ENCODE data around the gene OAF. TPM values are rescaled to one million over a fixed set of nuclear protein-coding genes. Genes with fewer than 3 reads are reported as not detected.

Gene OAF
- total RNA-seq, 1 donor from 2014 or later = 20.9 TPM

GRCh38 chr11:120240866-120241265, 30.0 kb downstream of the OAF start:
- Histone ChIP-seq H3K27ac (ENCODE audit: low read depth, low read length) (no peak overlapping the region), H3K27me3 (ENCODE audit: insufficient read depth, low read length) (peaks cover 48% of the 10 kb centered on the region), H3K9ac (ENCODE audit: low read length) (no peak overlapping the region), H3K9me3 (ENCODE audit: insufficient read depth, low read depth, low read length) (no peaks in the 10 kb centered on the region), H3K79me2 (ENCODE audit: insufficient read depth, low read length) (no peaks in the 10 kb centered on the region), H3K4me1 (ENCODE audit: insufficient read depth, low read length) (no peaks in the 10 kb centered on the region), H3K36me3 (ENCODE audit: insufficient read depth, low read length) (no peaks in the 10 kb centered on the region), H2AFZ (ENCODE audit: low read depth, low read length) (no peak overlapping the region), H3K4me2 (ENCODE audit: low read length) (no peak overlapping the region), H4K20me1 (ENCODE audit: insufficient read depth, low read length) (no peaks in the 10 kb centered on the region), H3K4me3 (ENCODE audit: insufficient read depth, low read depth, low read length) (no peak overlapping the region)
- Mint-ChIP-seq H3K9me3 (ENCODE audit: unreplicated experiment) (peaks cover 1% of the 10 kb centered on the region), H3K4me3 (ENCODE audit: unreplicated experiment) (no peak overlapping the region), H3K4me1 (ENCODE audit: low read depth, unreplicated experiment) (peaks cover 3% of the 10 kb centered on the region), H3K27ac (ENCODE audit: unreplicated experiment) (no peak overlapping the region), H3K36me3 (ENCODE audit: low read depth, unreplicated experiment) (no peaks in the 10 kb centered on the region), H3K27me3 (ENCODE audit: low read depth, unreplicated experiment) (peaks cover 77% of the 10 kb centered on the region)
- FAIRE-seq (no peak), DNase-seq (ENCODE audit: low read depth) (no peak)
- no peak for TF ChIP-seq CTCF (IDR thresholded peaks at IDR 0.05; ENCODE audit: insufficient read depth, low read depth, low read length)
- TF ChIP-seq EZH2 (IDR thresholded peaks at IDR 0.05; ENCODE audit: insufficient read depth, low read length) = no peak

- peaks cover 3% of the 10 kb centered on the region for H3K4me1 Mint-ChIP-seq (ENCODE audit: low read depth, unreplicated experiment)
- Histone ChIP-seq H3K27me3 (ENCODE audit: insufficient read depth, low read length) (peaks cover 49% of the 10 kb centered on the region), H3K9me3 (ENCODE audit: insufficient read depth, low read depth, low read length) (no peaks in the 10 kb centered on the region), H3K4me1 (ENCODE audit: insufficient read depth, low read length) (no peaks in the 10 kb centered on the region), H3K36me3 (ENCODE audit: insufficient read depth, low read length) (no peaks in the 10 kb centered on the region), H3K9ac (ENCODE audit: low read length) (no peak overlapping the region), H4K20me1 (ENCODE audit: insufficient read depth, low read length) (no peaks in the 10 kb centered on the region), H2AFZ (ENCODE audit: low read depth, low read length) (no peak overlapping the region), H3K4me2 (ENCODE audit: low read length) (no peak overlapping the region), H3K4me3 (ENCODE audit: insufficient read depth, low read depth, low read length) (no peak overlapping the region), H3K79me2 (ENCODE audit: insufficient read depth, low read length) (no peaks in the 10 kb centered on the region), H3K27ac (ENCODE audit: low read depth, low read length) (no peak overlapping the region)
- no peak overlapping the region for H3K4me3 Mint-ChIP-seq (ENCODE audit: unreplicated experiment)
- FAIRE-seq (no peak), DNase-seq (ENCODE audit: low read depth) (no peak)
- H3K27me3 Mint-ChIP-seq (ENCODE audit: low read depth, unreplicated experiment) = peaks cover 79% of the 10 kb centered on the region
- peaks cover 1% of the 10 kb centered on the region for H3K9me3 Mint-ChIP-seq (ENCODE audit: unreplicated experiment)
- H3K36me3 Mint-ChIP-seq (ENCODE audit: low read depth, unreplicated experiment) = no peaks in the 10 kb centered on the region
- no peak for TF ChIP-seq CTCF (IDR thresholded peaks at IDR 0.05; ENCODE audit: insufficient read depth, low read depth, low read length)
- TF ChIP-seq EZH2 (IDR thresholded peaks at IDR 0.05; ENCODE audit: insufficient read depth, low read length) = no peak
- no peak overlapping the region for H3K27ac Mint-ChIP-seq (ENCODE audit: unreplicated experiment)
These were observed 30.4 kb downstream of the OAF start for GRCh38 chr11:120241277-120241676.

- no peak overlapping the region for H3K4me3 Mint-ChIP-seq (ENCODE audit: unreplicated experiment)
- H3K4me1 Mint-ChIP-seq (ENCODE audit: low read depth, unreplicated experiment) = peaks cover 6% of the 10 kb centered on the region
- Histone ChIP-seq H3K4me3 (ENCODE audit: insufficient read depth, low read depth, low read length) (no peak overlapping the region), H3K36me3 (ENCODE audit: insufficient read depth, low read length) (no peaks in the 10 kb centered on the region), H3K4me1 (ENCODE audit: insufficient read depth, low read length) (peaks cover 1% of the 10 kb centered on the region), H3K9ac (ENCODE audit: low read length) (no peak overlapping the region), H3K27me3 (ENCODE audit: insufficient read depth, low read length) (peaks cover 45% of the 10 kb centered on the region), H2AFZ (ENCODE audit: low read depth, low read length) (no peak overlapping the region), H3K79me2 (ENCODE audit: insufficient read depth, low read length) (no peaks in the 10 kb centered on the region), H3K9me3 (ENCODE audit: insufficient read depth, low read depth, low read length) (no peaks in the 10 kb centered on the region), H3K4me2 (ENCODE audit: low read length) (no peak overlapping the region), H3K27ac (ENCODE audit: low read depth, low read length) (no peak overlapping the region), H4K20me1 (ENCODE audit: insufficient read depth, low read length) (no peaks in the 10 kb centered on the region)
- no peak for TF ChIP-seq EZH2 (IDR thresholded peaks at IDR 0.05; ENCODE audit: insufficient read depth, low read length)
- TF ChIP-seq CTCF (IDR thresholded peaks at IDR 0.05; ENCODE audit: insufficient read depth, low read depth, low read length) = no peak
- no peak for FAIRE-seq
- peaks cover 2% of the 10 kb centered on the region for H3K36me3 Mint-ChIP-seq (ENCODE audit: low read depth, unreplicated experiment)
- DNase-seq (ENCODE audit: low read depth) = no peak
- H3K9me3 Mint-ChIP-seq (ENCODE audit: unreplicated experiment) = peaks cover 1% of the 10 kb centered on the region
- H3K27me3 Mint-ChIP-seq (ENCODE audit: low read depth, unreplicated experiment) = peaks cover 80% of the 10 kb centered on the region
- H3K27ac Mint-ChIP-seq (ENCODE audit: unreplicated experiment) = no peak overlapping the region
These were observed 32.4 kb downstream of the OAF start for GRCh38 chr11:120243221-120243620.

Data from astrocyte (in vitro differentiated cells and primary cell).